Measurements from ENCODE around the gene ABHD16A.

ABHD16A gene

GRCh38 chr6:31725502-31726350 is 22.6 kb upstream of the ABHD16A start:
- Histone ChIP-seq H3K4me3 (no peak overlapping the region), H3K27ac (no peak overlapping the region)
- no peak for DNase-seq (ENCODE audit: low spot score)
- TF ChIP-seq, protein P1, sequence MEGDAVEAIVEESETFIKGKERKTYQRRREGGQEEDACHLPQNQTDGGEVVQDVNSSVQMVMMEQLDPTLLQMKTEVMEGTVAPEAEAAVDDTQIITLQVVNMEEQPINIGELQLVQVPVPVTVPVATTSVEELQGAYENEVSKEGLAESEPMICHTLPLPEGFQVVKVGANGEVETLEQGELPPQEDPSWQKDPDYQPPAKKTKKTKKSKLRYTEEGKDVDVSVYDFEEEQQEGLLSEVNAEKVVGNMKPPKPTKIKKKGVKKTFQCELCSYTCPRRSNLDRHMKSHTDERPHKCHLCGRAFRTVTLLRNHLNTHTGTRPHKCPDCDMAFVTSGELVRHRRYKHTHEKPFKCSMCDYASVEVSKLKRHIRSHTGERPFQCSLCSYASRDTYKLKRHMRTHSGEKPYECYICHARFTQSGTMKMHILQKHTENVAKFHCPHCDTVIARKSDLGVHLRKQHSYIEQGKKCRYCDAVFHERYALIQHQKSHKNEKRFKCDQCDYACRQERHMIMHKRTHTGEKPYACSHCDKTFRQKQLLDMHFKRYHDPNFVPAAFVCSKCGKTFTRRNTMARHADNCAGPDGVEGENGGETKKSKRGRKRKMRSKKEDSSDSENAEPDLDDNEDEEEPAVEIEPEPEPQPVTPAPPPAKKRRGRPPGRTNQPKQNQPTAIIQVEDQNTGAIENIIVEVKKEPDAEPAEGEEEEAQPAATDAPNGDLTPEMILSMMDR (IDR thresholded peaks at IDR 0.05) = no peak

GRCh38 chr6:31723980-31724691 is 21.0 kb upstream of the ABHD16A start:
- TF ChIP-seq, protein P1 (IDR thresholded peaks at IDR 0.05) = no peak
- DNase-seq (ENCODE audit: low spot score) = no peak

DNA sequence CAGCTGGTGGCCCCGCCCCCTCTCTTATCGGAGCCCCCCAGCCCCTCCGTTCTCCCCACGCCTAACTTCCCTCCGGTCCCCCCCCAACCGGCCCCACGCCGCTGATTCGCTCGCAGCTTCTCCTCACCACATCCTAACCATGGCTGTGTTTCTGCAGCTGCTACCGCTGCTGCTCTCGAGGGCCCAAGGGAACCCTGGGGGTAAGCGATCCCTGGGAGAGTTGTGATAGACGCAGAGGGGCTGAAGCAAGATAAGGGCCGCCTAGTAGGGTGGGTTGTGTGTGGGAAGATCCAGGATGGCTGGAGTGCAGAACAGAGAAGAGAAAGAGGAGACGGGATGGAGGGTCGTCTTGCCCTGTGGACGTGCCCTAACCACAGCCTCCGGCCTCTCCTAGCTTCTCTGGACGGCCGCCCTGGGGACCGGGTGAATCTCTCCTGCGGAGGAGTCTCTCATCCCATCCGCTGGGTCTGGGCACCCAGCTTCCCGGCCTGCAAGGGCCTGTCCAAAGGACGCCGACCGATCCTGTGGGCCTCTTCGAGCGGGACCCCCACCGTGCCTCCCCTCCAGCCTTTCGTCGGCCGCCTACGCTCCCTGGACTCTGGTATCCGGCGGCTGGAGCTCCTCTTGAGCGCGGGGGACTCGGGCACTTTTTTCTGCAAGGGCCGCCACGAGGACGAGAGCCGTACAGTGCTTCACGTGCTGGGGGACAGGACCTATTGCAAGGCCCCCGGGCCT is 20.3 kb upstream of the ABHD16A start, which contains the start of gene MPIG6B:
TSS of gene MPIG6B (plus strand) at position 129 of the 735 bp plus-strand sequence. CDS start at position 140, 11 bp downstream.
- no peak within 1 kb of the TSS for H3K4me3 ChIP-seq
- no peak within 1 kb of the TSS for H3K27ac ChIP-seq
- TF ChIP-seq, protein P1 (IDR thresholded peaks at IDR 0.05) = no peak
- no peak for DNase-seq (ENCODE audit: low spot score)

More at GRCh38 chr6:31723980-31724691, 21.0 kb upstream of the ABHD16A start:
- peak overlapping the region in 1 of 2 donors; percentile 7 for H3K27ac ChIP-seq
- H3K4me3 ChIP-seq = no peak overlapping the region

GRCh38 chr6:31722173-31722572 is 19.0 kb upstream of the ABHD16A start:
- no peak overlapping the region for H3K27ac ChIP-seq
- no peak overlapping the region for H3K4me3 ChIP-seq
- TF ChIP-seq, protein P1 (IDR thresholded peaks at IDR 0.05) = no peak

DNA sequence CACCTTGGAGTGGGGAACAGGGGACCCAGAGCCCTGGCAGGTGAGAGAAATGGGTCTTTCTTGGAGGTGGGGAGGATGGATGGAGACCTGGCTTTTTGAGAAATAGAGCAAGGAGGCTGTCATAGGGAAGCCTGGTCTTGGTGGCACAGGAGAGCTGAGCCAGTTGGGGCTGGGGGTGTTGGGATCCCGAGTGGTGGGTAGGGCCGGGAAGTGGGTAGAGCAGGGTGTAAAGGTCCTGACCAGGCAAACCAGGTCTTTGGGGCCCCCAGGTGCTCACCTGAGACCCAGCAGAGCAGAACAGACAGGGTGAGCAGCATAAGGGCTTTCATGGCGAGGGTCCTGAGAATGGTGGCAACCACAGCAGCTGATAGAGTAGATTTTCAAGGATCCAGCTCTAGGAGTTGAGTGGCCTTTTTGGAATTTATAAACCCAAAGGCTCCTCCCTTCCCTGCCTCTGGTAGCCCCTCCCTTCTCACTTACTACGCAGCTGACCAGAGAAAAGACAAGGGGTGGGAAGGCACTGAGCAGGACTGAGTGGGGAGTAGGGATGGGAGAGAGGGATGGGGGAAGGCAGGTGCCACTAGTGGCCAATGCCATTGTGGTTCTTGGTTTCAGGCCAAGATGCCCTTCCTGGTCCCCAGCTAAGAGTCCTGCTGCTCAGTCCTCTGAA is 18.4 kb upstream of the ABHD16A start, which contains the start of gene LY6G6C:
TSS of gene LY6G6C (minus strand) at position 396 of the 670 bp plus-strand sequence. CDS start at position 329, 67 bp downstream.
- Histone ChIP-seq H3K27ac (no peak within 1 kb of the TSS), H3K4me3 (no peak within 1 kb of the TSS)
- TF ChIP-seq, protein P1 (IDR thresholded peaks at IDR 0.05) = no peak
- DNase-seq (ENCODE audit: low spot score) = no peak

More at GRCh38 chr6:31722173-31722572, 19.0 kb upstream of the ABHD16A start:
- no peak for DNase-seq (ENCODE audit: low spot score)

- DNase-seq (ENCODE audit: low spot score) = no peak
- H3K27ac ChIP-seq = no peak overlapping the region
- TF ChIP-seq, protein P1 (IDR thresholded peaks at IDR 0.05) = no peak
- no peak overlapping the region for H3K4me3 ChIP-seq
Measured at GRCh38 chr6:31720196-31720770, 17.2 kb upstream of the ABHD16A start.

All from coronary artery (tissue), 2 donors.